Left ventricle myocardium inferior (tissue), 1 donor: ENCODE data around the gene TMEM225B. TPM values are rescaled to one million over a fixed set of nuclear protein-coding genes. Genes with fewer than 3 reads are reported as not detected.

ENCODE experiments used
- DNase-seq: peaks from one replicate; pipeline ENCODE4 v3.0.0-alpha.2; 2020
- H3K27ac ChIP-seq: fragments of 200-600 bp; replicated peaks from 2 replicates; pipeline ENCODE4 v1.8.0; 2021
- H3K27me3 ChIP-seq: fragments of 200-600 bp; 2 replicates; pipeline ENCODE4 v1.8.0; 2021; ENCODE audit warnings: low read depth
- H3K36me3 ChIP-seq: fragments of 200-600 bp; 2 replicates; pipeline ENCODE4 v1.8.0; 2021
- H3K4me1 ChIP-seq: fragments of 200-600 bp; 2 replicates; pipeline ENCODE4 v1.8.0; 2021
- H3K4me3 ChIP-seq: fragments of 200-600 bp; 2 replicates; pipeline ENCODE4 v1.8.0; 2021; ENCODE audit warnings: mild to moderate bottlenecking, moderate library complexity
- H3K9me3 ChIP-seq: fragments of 200-600 bp; replicated peaks from 2 replicates; pipeline ENCODE4 v1.8.0; 2021
- CTCF ChIP-seq: fragments of 200-600 bp; IDR thresholded peaks from 2 replicates; pipeline ENCODE4 v1.8.0; 2021; ENCODE audit warnings: antibody characterized with exemption, mild to moderate bottlenecking, borderline replicate concordance
- intact Hi-C: fragments of 100-400 bp; cut with micrococcal nuclease; formaldehyde crosslinking; loops from one replicate; pipeline ENCODE4 v1.11.0; 2022
- total RNA-seq: library from RNA; stranded (reverse); fragmentation: NEBNext Ultra II Directional; extraction: Animal tissue kit (Norgen Biotek cat#: 25700); gene quantifications from one replicate; pipeline ENCODE4 v1.2.1, GENCODE V29; 2021
- donor health status: DM: no; HTN: yes; CAD: no; lungs with severe emphysema.

Gene TMEM225B
- total RNA-seq, 1 donor from 2014 or later, result not detected

DNA sequence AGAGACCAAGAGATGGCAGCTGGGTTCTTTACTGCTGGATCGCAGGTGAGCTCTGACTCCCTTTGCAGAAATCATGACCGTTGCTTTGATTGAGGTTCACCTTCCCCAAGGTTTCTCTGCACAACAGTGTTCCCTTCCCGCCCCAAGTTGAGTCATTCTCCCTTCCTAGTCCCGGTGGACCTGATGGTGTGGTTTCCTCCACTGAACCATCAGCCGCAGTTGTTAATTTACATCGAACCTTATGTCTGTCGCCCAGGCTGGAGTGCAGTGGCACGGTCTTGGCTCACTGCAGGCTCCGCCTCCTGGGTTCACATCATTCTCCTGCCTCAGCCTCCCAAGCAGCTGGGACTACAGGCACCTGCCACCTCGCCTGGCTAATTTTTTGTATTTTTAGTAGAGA, 24.5 kb downstream of the TMEM225B start:
- no peaks in the 10 kb centered on the region for H3K9me3 ChIP-seq
- no peak overlapping the region for H3K27ac ChIP-seq
- peaks cover 14% of the 10 kb centered on the region for H3K4me1 ChIP-seq
- no peak overlapping the region for H3K4me3 ChIP-seq
- no peak for TF ChIP-seq CTCF
- H3K36me3 ChIP-seq, result peaks cover 93% of the 10 kb centered on the region
- DNase-seq, result no peak
- intact Hi-C loops, result no loop called here
- no peaks in the 10 kb centered on the region for H3K27me3 ChIP-seq

DNA sequence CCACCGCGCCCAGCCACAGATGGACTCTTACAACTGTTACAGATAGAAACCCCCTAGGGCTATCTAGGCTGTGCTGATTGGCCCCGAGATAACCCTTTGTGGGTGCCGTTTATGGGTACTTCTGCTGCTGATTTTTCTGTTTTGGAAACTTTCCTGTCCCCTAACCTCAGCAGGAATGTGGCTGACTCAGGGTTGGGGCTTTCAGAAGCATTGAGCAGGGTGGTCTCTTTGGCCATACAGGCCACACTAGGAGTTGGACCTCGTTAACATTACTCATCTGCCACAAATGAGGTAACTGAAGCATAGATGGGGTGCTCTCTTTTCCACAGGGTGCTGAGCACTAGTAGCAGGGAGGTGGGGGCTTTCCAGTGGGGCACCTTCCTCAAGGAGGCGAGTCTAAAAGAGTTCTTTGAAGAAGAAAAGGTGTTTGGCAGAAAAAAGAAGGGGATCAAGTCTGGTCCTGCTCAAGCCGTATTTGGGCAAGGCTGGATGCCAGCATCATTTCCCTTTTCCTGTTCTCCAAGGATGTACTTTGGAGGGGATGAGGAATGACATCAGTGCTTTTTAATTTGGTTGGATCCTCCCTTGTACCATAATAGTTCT, 25.1 kb downstream of the TMEM225B start:
- Histone ChIP-seq H3K36me3 (peaks cover 99% of the 10 kb centered on the region), H3K27ac (no peak overlapping the region), H3K4me3 (no peak overlapping the region), H3K27me3 (no peaks in the 10 kb centered on the region), H3K9me3 (no peaks in the 10 kb centered on the region), H3K4me1 (peaks cover 8% of the 10 kb centered on the region)
- TF ChIP-seq CTCF, result no peak
- intact Hi-C loops, result no loop called here
- no peak for DNase-seq

- TF ChIP-seq CTCF, result no peak
- DNase-seq, result no peak
- Histone ChIP-seq H3K27me3 (no peaks in the 10 kb centered on the region), H3K4me3 (no peak overlapping the region), H3K9me3 (no peaks in the 10 kb centered on the region), H3K4me1 (peaks cover 1% of the 10 kb centered on the region), H3K36me3 (peaks cover 100% of the 10 kb centered on the region), H3K27ac (no peak overlapping the region)
- intact Hi-C loops, result no loop called here
Measured at GRCh38 chr7:99623702-99624447, 25.8 kb downstream of the TMEM225B start.

DNA sequence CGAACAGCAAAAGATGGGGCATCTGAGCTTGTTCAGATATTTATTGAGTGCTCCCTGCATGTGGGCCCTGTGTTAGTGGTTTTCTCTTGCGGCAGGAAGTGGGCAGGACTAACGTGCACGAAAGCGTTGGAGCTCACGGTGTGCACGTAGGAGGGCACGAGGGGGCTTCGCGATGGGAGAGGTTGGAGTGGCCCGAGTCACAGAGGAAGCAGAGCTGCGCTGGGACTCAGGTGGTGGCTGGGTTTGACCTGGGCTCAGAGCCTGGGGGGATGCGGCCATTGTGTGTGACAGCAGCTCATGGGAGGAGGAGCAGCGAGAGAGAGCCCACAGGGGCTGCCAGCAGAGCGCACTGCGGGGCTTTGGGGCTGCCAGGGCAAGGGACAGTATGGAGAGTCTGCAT, 26.4 kb downstream of the TMEM225B start:
- intact Hi-C loops, result no loop called here
- H3K4me3 ChIP-seq, result no peak overlapping the region
- H3K27me3 ChIP-seq, result no peaks in the 10 kb centered on the region
- H3K36me3 ChIP-seq, result peaks cover 100% of the 10 kb centered on the region
- no peaks in the 10 kb centered on the region for H3K9me3 ChIP-seq
- no peaks in the 10 kb centered on the region for H3K4me1 ChIP-seq
- no peak overlapping the region for H3K27ac ChIP-seq
- no peak for DNase-seq
- TF ChIP-seq CTCF, result no peak

GRCh38 chr7:99625321-99625720, 27.3 kb downstream of the TMEM225B start:
- DNase-seq, result no peak
- no peak for TF ChIP-seq CTCF
- Histone ChIP-seq H3K27ac (no peak overlapping the region), H3K4me1 (no peaks in the 10 kb centered on the region), H3K27me3 (no peaks in the 10 kb centered on the region), H3K4me3 (no peak overlapping the region), H3K9me3 (no peaks in the 10 kb centered on the region), H3K36me3 (peaks cover 100% of the 10 kb centered on the region)
- intact Hi-C loops, result no loop called here
